AG09309 (cell line): Measurements from ENCODE around the gene CHMP4B.

Experiments used
- DNase-seq: peaks from one replicate; pipeline ENCODE4 v3.0.0-alpha.2; 2010; ENCODE audit warnings: low read depth
- H3K4me3 ChIP-seq: 2 replicates; pipeline ENCODE4 v1.5.1; 2011; ENCODE audit warnings: mild to moderate bottlenecking, low read depth, low read length, moderate library complexity; ENCODE audit not compliant: control insufficient read depth
- TF ChIP-seq, protein P1 (sequence below): IDR thresholded peaks from 2 replicates; pipeline ENCODE4 v1.5.1; 2011; ENCODE audit warnings: mild to moderate bottlenecking, low read depth, low read length, inconsistent platforms; ENCODE audit not compliant: insufficient read depth, control insufficient read depth; ENCODE audit errors: missing control alignments

CHMP4B gene

DNA sequence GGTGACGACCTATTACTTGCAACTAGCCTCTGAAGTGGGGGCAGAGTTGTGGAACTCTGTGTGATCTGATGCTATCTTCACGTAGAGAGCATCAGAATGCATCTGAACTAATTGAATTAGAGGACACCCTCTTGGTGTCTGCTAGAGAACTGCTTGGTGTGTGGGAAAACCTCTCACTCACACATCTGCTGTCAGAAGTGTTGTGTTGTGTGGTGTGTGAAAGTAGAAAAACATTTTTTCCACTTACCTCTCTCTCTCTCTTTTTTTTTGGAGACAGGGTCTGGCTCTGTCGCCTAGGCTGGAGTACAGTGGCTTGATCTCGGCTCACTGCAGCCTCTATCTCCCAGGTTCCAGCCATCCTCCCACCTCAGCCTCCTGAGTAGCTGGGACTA, 90.0 kb downstream of the CHMP4B start:
- no peak for DNase-seq
- TF ChIP-seq, protein P1, sequence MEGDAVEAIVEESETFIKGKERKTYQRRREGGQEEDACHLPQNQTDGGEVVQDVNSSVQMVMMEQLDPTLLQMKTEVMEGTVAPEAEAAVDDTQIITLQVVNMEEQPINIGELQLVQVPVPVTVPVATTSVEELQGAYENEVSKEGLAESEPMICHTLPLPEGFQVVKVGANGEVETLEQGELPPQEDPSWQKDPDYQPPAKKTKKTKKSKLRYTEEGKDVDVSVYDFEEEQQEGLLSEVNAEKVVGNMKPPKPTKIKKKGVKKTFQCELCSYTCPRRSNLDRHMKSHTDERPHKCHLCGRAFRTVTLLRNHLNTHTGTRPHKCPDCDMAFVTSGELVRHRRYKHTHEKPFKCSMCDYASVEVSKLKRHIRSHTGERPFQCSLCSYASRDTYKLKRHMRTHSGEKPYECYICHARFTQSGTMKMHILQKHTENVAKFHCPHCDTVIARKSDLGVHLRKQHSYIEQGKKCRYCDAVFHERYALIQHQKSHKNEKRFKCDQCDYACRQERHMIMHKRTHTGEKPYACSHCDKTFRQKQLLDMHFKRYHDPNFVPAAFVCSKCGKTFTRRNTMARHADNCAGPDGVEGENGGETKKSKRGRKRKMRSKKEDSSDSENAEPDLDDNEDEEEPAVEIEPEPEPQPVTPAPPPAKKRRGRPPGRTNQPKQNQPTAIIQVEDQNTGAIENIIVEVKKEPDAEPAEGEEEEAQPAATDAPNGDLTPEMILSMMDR: no peak
- no peak overlapping the region for H3K4me3 ChIP-seq

GRCh38 chr20:33902011-33902410, 90.9 kb downstream of the CHMP4B start:
- no peak for DNase-seq
- H3K4me3 ChIP-seq: no peak overlapping the region
- TF ChIP-seq, protein P1: no peak
